ENCODE measurements around the gene ZSWIM1.
A peak's percentile ranks its signal among the peaks of the same experiment; 100 is the strongest.

The ZSWIM1 gene

GRCh38 chr20:45892828-45893500 is 11.9 kb downstream of the ZSWIM1 start:
- H3K56ac ChIP-seq (ENCODE audit: low read length) = no peak overlapping the region
- H3K27me3 ChIP-seq (ENCODE audit: insufficient read depth, low read length, poor library complexity) = no peaks in the 10 kb centered on the region
- H4K5ac ChIP-seq (ENCODE audit: low read length) = no peak overlapping the region
- H3K23ac ChIP-seq (ENCODE audit: low read length) = no peak overlapping the region
- H3K4me3 ChIP-seq (ENCODE audit: low read length) = no peak overlapping the region
- H3K4me2 ChIP-seq (ENCODE audit: low read length) = no peak overlapping the region
- H3K18ac ChIP-seq (ENCODE audit: low read length) = no peak overlapping the region
- H2AK5ac ChIP-seq (ENCODE audit: low read length) = no peak overlapping the region
- H2BK15ac ChIP-seq (replicated peaks; ENCODE audit: low read depth) = no peak overlapping the region
- no peak overlapping the region for H3K27ac ChIP-seq (ENCODE audit: low read depth, low read length)
- H3K79me1 ChIP-seq (ENCODE audit: low read length) = no peaks in the 10 kb centered on the region
- no peaks in the 10 kb centered on the region for H3K79me2 ChIP-seq (ENCODE audit: control insufficient read depth, insufficient read depth, low read length)
- H3K4me1 ChIP-seq (ENCODE audit: control insufficient read depth, low read depth, low read length) = no peaks in the 10 kb centered on the region
- no peak overlapping the region for H2BK120ac ChIP-seq (ENCODE audit: low read depth, low read length)
- H3K9ac ChIP-seq (ENCODE audit: low read length) = no peak overlapping the region
- H4K8ac ChIP-seq (ENCODE audit: low read depth, low read length) = no peak overlapping the region
- H3K36me3 ChIP-seq (ENCODE audit: control insufficient read depth, insufficient read depth, low read length) = peaks cover 2% of the 10 kb centered on the region
- WGBS (ENCODE audit: extremely low coverage, insufficient coverage, low lambda C conversion rate) = no CpG with 5 or more reads among the region's 4 CpGs
- DNase-seq = no peak
- H2BK5ac ChIP-seq (ENCODE audit: low read length) = no peak overlapping the region
- H3K4ac ChIP-seq (ENCODE audit: low read depth, low read length) = no peak overlapping the region

- Histone ChIP-seq H2BK120ac (ENCODE audit: low read depth, low read length) (no peak overlapping the region), H3K27ac (ENCODE audit: low read depth, low read length) (no peak overlapping the region), H3K18ac (ENCODE audit: low read length) (no peak overlapping the region)
These were observed 12.8 kb downstream of the ZSWIM1 start for GRCh38 chr20:45893831-45894230.

GRCh38 chr20:45894797-45895196 is 13.8 kb downstream of the ZSWIM1 start:
- Histone ChIP-seq H3K4me1 (ENCODE audit: control insufficient read depth, low read depth, low read length) (no peaks in the 10 kb centered on the region), H3K4ac (ENCODE audit: low read depth, low read length) (no peak overlapping the region), H3K27ac (ENCODE audit: low read depth, low read length) (no peak overlapping the region), H3K27me3 (ENCODE audit: insufficient read depth, low read length, poor library complexity) (no peaks in the 10 kb centered on the region), H4K8ac (ENCODE audit: low read depth, low read length) (no peak overlapping the region), H3K56ac (ENCODE audit: low read length) (no peak overlapping the region), H3K79me2 (ENCODE audit: control insufficient read depth, insufficient read depth, low read length) (no peaks in the 10 kb centered on the region), H2AK5ac (ENCODE audit: low read length) (no peak overlapping the region), H2BK120ac (ENCODE audit: low read depth, low read length) (no peak overlapping the region), H3K4me3 (ENCODE audit: low read length) (no peak overlapping the region), H2BK15ac (replicated peaks; ENCODE audit: low read depth) (no peak overlapping the region), H2BK5ac (ENCODE audit: low read length) (no peak overlapping the region), H3K36me3 (ENCODE audit: control insufficient read depth, insufficient read depth, low read length) (peaks cover 2% of the 10 kb centered on the region), H3K18ac (ENCODE audit: low read length) (no peak overlapping the region), H3K23ac (ENCODE audit: low read length) (no peak overlapping the region), H3K4me2 (ENCODE audit: low read length) (no peak overlapping the region), H3K9ac (ENCODE audit: low read length) (no peak overlapping the region), H4K5ac (ENCODE audit: low read length) (no peak overlapping the region), H3K79me1 (ENCODE audit: low read length) (no peaks in the 10 kb centered on the region)
- no peak for DNase-seq
- WGBS (ENCODE audit: extremely low coverage, insufficient coverage, low lambda C conversion rate) = no CpG with 5 or more reads among the region's 12 CpGs

More at GRCh38 chr20:45893831-45894230, 12.8 kb downstream of the ZSWIM1 start:
- no peak overlapping the region for H3K23ac ChIP-seq (ENCODE audit: low read length)
- H3K4me1 ChIP-seq (ENCODE audit: control insufficient read depth, low read depth, low read length) = no peaks in the 10 kb centered on the region
- no peak overlapping the region for H3K4ac ChIP-seq (ENCODE audit: low read depth, low read length)
- no peak overlapping the region for H3K9ac ChIP-seq (ENCODE audit: low read length)
- no peak overlapping the region for H2BK5ac ChIP-seq (ENCODE audit: low read length)
- no peak overlapping the region for H3K56ac ChIP-seq (ENCODE audit: low read length)
- H3K27me3 ChIP-seq (ENCODE audit: insufficient read depth, low read length, poor library complexity) = no peaks in the 10 kb centered on the region
- no peaks in the 10 kb centered on the region for H3K79me2 ChIP-seq (ENCODE audit: control insufficient read depth, insufficient read depth, low read length)
- peak; percentile 14 for DNase-seq
- no peaks in the 10 kb centered on the region for H3K79me1 ChIP-seq (ENCODE audit: low read length)
- no peak overlapping the region for H4K5ac ChIP-seq (ENCODE audit: low read length)
- no peak overlapping the region for H3K4me3 ChIP-seq (ENCODE audit: low read length)
- no peak overlapping the region for H3K4me2 ChIP-seq (ENCODE audit: low read length)
- H2AK5ac ChIP-seq (ENCODE audit: low read length) = no peak overlapping the region
- H2BK15ac ChIP-seq (replicated peaks; ENCODE audit: low read depth) = no peak overlapping the region
- no CpG with 5 or more reads among the region's 4 CpGs for WGBS (ENCODE audit: extremely low coverage, insufficient coverage, low lambda C conversion rate)
- peaks cover 2% of the 10 kb centered on the region for H3K36me3 ChIP-seq (ENCODE audit: control insufficient read depth, insufficient read depth, low read length)
- H4K8ac ChIP-seq (ENCODE audit: low read depth, low read length) = no peak overlapping the region

GRCh38 chr20:45896641-45897161 is 15.7 kb downstream of the ZSWIM1 start:
- H3K79me2 ChIP-seq (ENCODE audit: control insufficient read depth, insufficient read depth, low read length) = no peaks in the 10 kb centered on the region
- no peak overlapping the region for H2BK120ac ChIP-seq (ENCODE audit: low read depth, low read length)
- H4K8ac ChIP-seq (ENCODE audit: low read depth, low read length) = no peak overlapping the region
- H3K9ac ChIP-seq (ENCODE audit: low read length) = no peak overlapping the region
- no peak overlapping the region for H2BK5ac ChIP-seq (ENCODE audit: low read length)
- no peak overlapping the region for H3K18ac ChIP-seq (ENCODE audit: low read length)
- H3K4me1 ChIP-seq (ENCODE audit: control insufficient read depth, low read depth, low read length) = no peaks in the 10 kb centered on the region
- no peaks in the 10 kb centered on the region for H3K27me3 ChIP-seq (ENCODE audit: insufficient read depth, low read length, poor library complexity)
- H3K4me2 ChIP-seq (ENCODE audit: low read length) = no peak overlapping the region
- H2BK15ac ChIP-seq (replicated peaks; ENCODE audit: low read depth) = no peak overlapping the region
- H3K4ac ChIP-seq (ENCODE audit: low read depth, low read length) = no peak overlapping the region
- DNase-seq = no peak
- no CpG with 5 or more reads among the region's 14 CpGs for WGBS (ENCODE audit: extremely low coverage, insufficient coverage, low lambda C conversion rate)
- no peak overlapping the region for H3K56ac ChIP-seq (ENCODE audit: low read length)
- H3K4me3 ChIP-seq (ENCODE audit: low read length) = no peak overlapping the region
- H3K23ac ChIP-seq (ENCODE audit: low read length) = no peak overlapping the region
- no peak overlapping the region for H2AK5ac ChIP-seq (ENCODE audit: low read length)
- H3K36me3 ChIP-seq (ENCODE audit: control insufficient read depth, insufficient read depth, low read length) = peaks cover 4% of the 10 kb centered on the region
- no peak overlapping the region for H4K5ac ChIP-seq (ENCODE audit: low read length)
- H3K27ac ChIP-seq (ENCODE audit: low read depth, low read length) = no peak overlapping the region
- H3K79me1 ChIP-seq (ENCODE audit: low read length) = no peaks in the 10 kb centered on the region

- no peak overlapping the region for H2BK15ac ChIP-seq (replicated peaks; ENCODE audit: low read depth)
- peaks cover 7% of the 10 kb centered on the region for H3K36me3 ChIP-seq (ENCODE audit: control insufficient read depth, insufficient read depth, low read length)
- H4K8ac ChIP-seq (ENCODE audit: low read depth, low read length) = no peak overlapping the region
- no peaks in the 10 kb centered on the region for H3K27me3 ChIP-seq (ENCODE audit: insufficient read depth, low read length, poor library complexity)
- no peak overlapping the region for H2BK120ac ChIP-seq (ENCODE audit: low read depth, low read length)
- WGBS (ENCODE audit: extremely low coverage, insufficient coverage, low lambda C conversion rate) = no CpG with 5 or more reads among the region's 2 CpGs
- H3K27ac ChIP-seq (ENCODE audit: low read depth, low read length) = no peak overlapping the region
- no peaks in the 10 kb centered on the region for H3K79me2 ChIP-seq (ENCODE audit: control insufficient read depth, insufficient read depth, low read length)
- H2AK5ac ChIP-seq (ENCODE audit: low read length) = no peak overlapping the region
- H2BK5ac ChIP-seq (ENCODE audit: low read length) = no peak overlapping the region
- H3K79me1 ChIP-seq (ENCODE audit: low read length) = no peaks in the 10 kb centered on the region
- DNase-seq = no peak
- no peak overlapping the region for H3K23ac ChIP-seq (ENCODE audit: low read length)
- H3K9ac ChIP-seq (ENCODE audit: low read length) = no peak overlapping the region
- no peak overlapping the region for H4K5ac ChIP-seq (ENCODE audit: low read length)
- H3K18ac ChIP-seq (ENCODE audit: low read length) = no peak overlapping the region
- H3K56ac ChIP-seq (ENCODE audit: low read length) = no peak overlapping the region
- H3K4ac ChIP-seq (ENCODE audit: low read depth, low read length) = no peak overlapping the region
- no peak overlapping the region for H3K4me2 ChIP-seq (ENCODE audit: low read length)
- H3K4me1 ChIP-seq (ENCODE audit: control insufficient read depth, low read depth, low read length) = no peaks in the 10 kb centered on the region
- H3K4me3 ChIP-seq (ENCODE audit: low read length) = no peak overlapping the region
These were observed 16.3 kb downstream of the ZSWIM1 start for GRCh38 chr20:45897289-45897688.

GRCh38 chr20:45897692-45898091 is 16.7 kb downstream of the ZSWIM1 start:
- H2BK120ac ChIP-seq (ENCODE audit: low read depth, low read length) = no peak overlapping the region
- H3K4ac ChIP-seq (ENCODE audit: low read depth, low read length) = no peak overlapping the region
- no peak overlapping the region for H4K8ac ChIP-seq (ENCODE audit: low read depth, low read length)
- H3K9ac ChIP-seq (ENCODE audit: low read length) = no peak overlapping the region
- H3K4me3 ChIP-seq (ENCODE audit: low read length) = no peak overlapping the region
- H3K18ac ChIP-seq (ENCODE audit: low read length) = no peak overlapping the region
- no peaks in the 10 kb centered on the region for H3K4me1 ChIP-seq (ENCODE audit: control insufficient read depth, low read depth, low read length)
- no peak overlapping the region for H2BK5ac ChIP-seq (ENCODE audit: low read length)
- no peaks in the 10 kb centered on the region for H3K79me1 ChIP-seq (ENCODE audit: low read length)
- DNase-seq = no peak
- H3K23ac ChIP-seq (ENCODE audit: low read length) = no peak overlapping the region
- H3K27me3 ChIP-seq (ENCODE audit: insufficient read depth, low read length, poor library complexity) = no peaks in the 10 kb centered on the region
- no peak overlapping the region for H3K4me2 ChIP-seq (ENCODE audit: low read length)
- no peaks in the 10 kb centered on the region for H3K79me2 ChIP-seq (ENCODE audit: control insufficient read depth, insufficient read depth, low read length)
- no peak overlapping the region for H3K27ac ChIP-seq (ENCODE audit: low read depth, low read length)
- H3K36me3 ChIP-seq (ENCODE audit: control insufficient read depth, insufficient read depth, low read length) = peaks cover 11% of the 10 kb centered on the region
- H2AK5ac ChIP-seq (ENCODE audit: low read length) = no peak overlapping the region
- H2BK15ac ChIP-seq (replicated peaks; ENCODE audit: low read depth) = no peak overlapping the region
- H4K5ac ChIP-seq (ENCODE audit: low read length) = no peak overlapping the region
- WGBS (ENCODE audit: extremely low coverage, insufficient coverage, low lambda C conversion rate) = no CpG with 5 or more reads among the region's 7 CpGs
- no peak overlapping the region for H3K56ac ChIP-seq (ENCODE audit: low read length)
